ENCODE results near the gene PUS3.
A peak's percentile ranks its signal among the peaks of the same experiment; 100 is the strongest.

Gene PUS3

GRCh38 chr11:125941267-125941618, 38.2 kb upstream of the PUS3 start:
- peak; percentile 41 for DNase-seq

- no peak for DNase-seq
These were observed 37.1 kb upstream of the PUS3 start for GRCh38 chr11:125940145-125940544.

- no peak for DNase-seq
These were observed 36.1 kb upstream of the PUS3 start for GRCh38 chr11:125939081-125939521.

DNA sequence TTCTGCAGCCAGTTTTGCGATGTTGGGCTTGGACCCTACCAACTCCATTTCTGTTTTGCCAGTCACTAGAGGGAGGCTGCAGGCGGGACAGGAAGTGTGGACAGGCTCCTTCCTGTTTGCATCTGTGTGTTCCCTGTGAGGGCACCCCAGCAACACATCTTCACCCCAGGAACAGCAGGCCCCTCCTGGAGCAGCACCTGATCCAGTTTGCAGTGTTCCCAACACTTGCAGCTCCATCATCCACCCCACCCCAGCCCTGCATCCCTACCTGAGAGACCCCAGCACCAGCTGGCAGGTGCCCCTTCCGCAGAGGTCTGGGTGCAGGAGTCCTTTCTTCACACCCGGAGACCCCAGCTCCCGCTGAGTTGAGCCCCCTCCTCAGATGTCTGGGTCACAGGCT, 35.4 kb upstream of the PUS3 start:
- no peak for DNase-seq

GRCh38 chr11:125935618-125936199, 32.7 kb upstream of the PUS3 start:
- no peak for DNase-seq

DNA sequence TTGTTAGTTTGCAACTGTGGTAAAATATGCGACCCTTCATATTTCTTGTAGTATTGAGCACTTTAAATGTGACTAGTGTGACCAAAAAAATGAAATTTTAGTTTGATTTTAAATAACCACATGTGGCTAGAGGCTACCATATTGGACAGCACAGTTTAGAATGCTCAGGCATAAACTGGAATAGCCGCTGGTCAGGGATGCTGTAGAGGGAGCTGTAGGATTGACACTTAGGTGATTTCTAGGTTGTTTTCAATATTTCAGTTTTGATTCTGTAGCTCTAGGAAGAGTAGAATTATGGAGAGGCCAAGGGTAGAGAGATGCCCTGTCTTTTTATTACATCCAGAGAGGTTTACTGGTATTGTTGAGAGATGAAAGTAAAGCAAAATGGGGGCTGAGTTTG, 32.0 kb upstream of the PUS3 start:
- DNase-seq, result peak; percentile 23

- no peak for DNase-seq
These were observed 31.5 kb upstream of the PUS3 start for GRCh38 chr11:125934473-125934872.

DNA sequence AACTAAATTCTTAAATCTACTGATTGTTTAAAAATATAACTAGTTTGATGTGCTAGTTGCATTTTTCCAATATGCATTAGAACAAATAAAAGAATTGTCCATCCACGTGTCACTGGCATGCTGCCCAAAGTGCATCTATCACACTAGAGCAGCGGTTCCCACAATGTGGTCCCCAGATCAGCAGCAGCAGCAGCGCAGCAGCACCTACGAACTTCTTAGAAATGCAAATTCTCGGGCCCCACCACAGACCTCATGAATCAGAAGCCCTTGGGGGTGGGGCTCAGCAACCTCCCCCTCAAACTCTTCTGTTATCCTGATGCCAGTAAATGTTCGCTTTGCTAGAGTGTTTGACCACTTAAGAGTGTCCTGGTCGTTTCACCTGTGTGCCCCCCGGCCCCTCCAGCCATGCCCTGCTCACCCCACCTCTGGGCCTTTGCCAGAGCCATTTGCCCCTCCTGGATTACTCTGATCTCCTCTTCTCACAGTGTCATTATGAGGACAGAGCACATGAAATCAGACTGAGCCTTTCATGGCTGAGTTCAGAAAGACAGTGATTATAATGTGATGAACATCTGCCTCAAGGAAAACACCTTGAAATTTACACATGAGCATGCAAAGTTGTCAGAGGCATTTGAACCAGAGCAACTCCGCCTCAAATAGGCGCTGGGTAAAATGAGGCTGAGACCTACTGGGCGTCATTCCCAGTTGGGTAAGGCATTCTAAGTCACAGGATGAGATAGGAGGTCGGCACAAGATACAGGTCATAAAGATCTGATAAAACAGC, 30.2 kb upstream of the PUS3 start:
- no peak for DNase-seq

DNA sequence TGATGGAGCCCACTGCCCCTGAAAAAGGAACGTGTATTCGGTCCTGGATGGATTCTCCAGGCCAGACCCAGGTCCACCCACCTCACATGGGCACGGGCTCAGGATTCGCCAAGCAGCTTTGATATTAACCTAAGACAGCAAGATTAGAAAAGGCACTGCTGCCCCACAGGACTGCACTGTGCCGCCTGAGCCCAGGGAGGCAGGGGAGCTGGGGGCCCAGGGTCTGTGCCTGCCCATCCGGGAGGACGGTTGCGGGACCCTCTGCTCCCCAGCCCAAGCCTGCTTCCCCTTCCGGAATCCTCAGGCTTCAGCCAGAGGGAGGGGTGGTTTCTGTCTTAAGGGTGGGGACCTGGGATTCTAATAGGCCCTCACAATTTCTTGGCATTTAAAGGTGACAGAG, 29.3 kb upstream of the PUS3 start:
- DNase-seq, result no peak

DNA sequence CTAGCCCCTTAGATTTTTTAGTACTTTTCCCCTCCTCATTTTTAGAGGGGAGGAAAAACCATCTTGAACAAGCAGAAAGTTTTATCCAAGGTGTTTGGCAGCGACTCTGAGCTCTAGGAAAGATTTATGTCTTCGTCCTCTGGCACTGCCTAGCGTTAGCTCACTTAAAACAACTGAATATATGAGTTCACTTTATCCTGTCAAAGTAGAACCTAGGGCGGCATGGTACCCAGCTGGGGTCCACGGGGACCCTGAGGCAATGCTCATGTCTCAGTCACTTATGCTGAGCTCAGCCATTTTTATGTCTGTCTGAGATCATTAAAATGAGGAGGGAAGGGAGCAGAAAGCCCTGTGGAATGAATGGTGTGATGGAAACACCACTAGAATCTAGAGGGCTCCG, 28.7 kb upstream of the PUS3 start:
- no peak for DNase-seq

- DNase-seq, result no peak
These were observed 28.1 kb upstream of the PUS3 start for GRCh38 chr11:125931116-125931515.

GRCh38 chr11:125930076-125930450, 27.1 kb upstream of the PUS3 start:
- no peak for DNase-seq

DNA sequence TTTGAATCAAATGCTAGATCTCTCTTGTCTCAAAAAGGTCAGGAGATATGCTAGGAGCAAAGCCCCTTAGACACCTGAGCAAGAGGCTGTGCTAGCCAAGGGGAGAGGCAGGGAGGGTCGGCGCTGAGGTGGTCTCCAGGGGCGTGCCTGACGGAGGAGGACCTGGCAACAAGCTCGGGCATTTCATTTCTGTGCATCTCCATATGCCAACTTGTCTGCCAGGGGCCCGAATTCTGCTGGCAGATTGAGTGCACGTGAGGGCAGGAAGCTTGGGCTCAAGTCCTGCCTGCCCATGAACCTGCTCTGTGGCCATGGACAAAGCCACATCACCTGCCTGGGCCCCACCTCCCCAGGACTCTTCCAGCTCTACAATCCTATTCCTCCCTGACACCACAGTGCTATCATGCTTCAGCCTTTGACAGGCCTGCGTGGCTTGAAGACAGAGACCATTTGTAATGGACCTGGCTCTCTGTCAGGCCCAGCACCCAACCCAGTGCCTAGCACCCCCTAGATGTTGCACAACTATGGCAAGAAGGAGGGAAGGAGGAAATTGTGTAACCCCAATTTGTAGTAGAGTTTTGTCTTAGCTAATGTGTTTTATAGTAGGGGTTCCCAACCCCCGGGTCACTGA, 26.6 kb upstream of the PUS3 start:
- no peak for DNase-seq

DNA sequence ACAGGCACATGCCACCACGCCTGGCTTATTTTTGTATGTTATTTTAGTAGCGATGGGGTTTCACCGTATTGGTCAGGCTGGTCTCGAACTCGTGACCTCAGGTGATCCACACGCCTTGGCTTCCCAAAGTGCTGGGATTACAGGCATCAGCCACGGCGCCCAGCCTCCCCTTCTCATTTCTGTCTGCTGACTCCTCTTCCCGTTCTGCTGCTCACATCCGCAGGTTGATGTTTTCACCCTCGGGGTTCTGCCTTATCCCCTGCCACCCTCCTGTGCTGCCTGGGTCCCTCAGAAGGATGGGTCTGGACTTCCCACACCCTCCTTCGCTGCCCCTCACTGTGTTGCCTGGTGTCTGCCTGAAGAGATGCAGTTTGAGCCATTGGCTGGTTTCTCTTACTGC, 23.7 kb upstream of the PUS3 start:
- DNase-seq, result no peak

- DNase-seq, result no peak
These were observed 22.8 kb upstream of the PUS3 start for GRCh38 chr11:125925804-125926203.

DNA sequence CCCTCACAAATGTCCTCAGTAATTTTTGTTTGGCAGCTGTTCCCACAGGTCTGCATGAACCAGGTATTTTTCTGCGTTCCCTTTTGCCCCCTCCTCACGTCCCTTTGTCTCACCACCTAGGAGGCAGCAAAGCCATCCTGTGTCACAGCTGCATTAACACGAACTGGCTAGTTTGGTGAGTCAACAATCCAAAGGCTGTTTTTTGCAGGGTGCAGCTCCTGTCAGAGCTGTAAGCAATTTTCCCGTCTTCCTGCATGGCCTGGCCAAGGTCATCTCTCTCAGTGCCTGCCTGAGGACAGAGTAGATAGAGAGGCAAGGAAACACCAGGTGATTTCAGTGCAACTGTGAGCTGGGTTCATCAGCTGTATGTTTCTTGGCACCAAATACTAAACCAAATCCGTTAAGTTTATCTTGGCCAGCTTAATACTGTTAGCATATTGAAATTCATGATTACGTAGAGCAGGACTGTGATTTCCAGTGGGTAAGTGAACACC, 22.3 kb upstream of the PUS3 start:
- no peak for DNase-seq

- DNase-seq, result no peak
These were observed 21.5 kb upstream of the PUS3 start for GRCh38 chr11:125924384-125925007.

- no peak for DNase-seq
These were observed 20.6 kb upstream of the PUS3 start for GRCh38 chr11:125923633-125924032.

DNA sequence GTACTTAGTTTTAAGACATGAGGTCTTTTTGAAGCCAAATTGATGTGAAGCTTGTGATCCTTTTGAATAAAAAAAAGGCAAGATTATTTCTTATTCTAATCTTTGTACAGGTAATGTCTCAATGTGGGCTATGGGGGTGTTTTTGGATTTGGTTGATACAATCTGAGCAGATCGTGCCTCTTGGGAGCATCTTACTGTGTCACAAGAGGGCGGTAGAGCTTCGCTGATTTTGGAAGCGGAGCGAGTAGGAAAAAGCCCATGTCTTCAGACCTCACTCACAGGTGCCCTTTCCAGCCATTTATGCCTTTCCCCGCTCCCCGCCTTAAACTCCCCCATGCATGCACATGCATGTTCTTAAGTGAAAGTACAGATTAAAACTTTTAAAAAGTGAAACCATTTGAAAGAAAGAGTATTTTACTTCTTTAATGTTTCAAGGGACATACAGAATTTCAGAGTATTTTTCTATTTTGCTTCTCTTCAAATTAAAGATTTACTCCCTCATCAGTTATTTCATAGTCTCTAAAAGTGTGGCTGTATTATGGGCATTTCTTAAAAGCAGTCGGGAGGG, 20.1 kb upstream of the PUS3 start:
- DNase-seq, result peak; percentile 89

DNA sequence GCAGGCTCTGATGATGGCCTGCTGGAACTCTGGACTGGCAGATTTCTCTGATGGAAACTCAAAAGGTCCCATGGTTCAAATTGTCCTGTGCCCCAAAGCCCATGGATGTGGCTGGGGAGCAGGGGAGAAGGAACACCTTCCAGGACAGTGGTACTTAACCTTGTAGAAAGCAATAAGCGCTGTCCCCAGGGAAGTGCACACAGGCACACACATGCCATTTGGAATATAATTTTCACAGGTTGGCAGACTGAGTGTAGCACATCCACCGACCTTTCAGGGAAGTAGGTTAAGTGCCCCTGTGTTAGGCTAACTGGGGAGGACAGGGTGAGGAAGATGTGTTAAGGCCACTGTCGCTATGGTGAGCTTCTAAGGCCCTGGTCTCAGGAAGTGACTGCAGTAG, 19.1 kb upstream of the PUS3 start:
- no peak for DNase-seq

GRCh38 chr11:125921042-125921441, 18.0 kb upstream of the PUS3 start:
- DNase-seq, result no peak

DNA sequence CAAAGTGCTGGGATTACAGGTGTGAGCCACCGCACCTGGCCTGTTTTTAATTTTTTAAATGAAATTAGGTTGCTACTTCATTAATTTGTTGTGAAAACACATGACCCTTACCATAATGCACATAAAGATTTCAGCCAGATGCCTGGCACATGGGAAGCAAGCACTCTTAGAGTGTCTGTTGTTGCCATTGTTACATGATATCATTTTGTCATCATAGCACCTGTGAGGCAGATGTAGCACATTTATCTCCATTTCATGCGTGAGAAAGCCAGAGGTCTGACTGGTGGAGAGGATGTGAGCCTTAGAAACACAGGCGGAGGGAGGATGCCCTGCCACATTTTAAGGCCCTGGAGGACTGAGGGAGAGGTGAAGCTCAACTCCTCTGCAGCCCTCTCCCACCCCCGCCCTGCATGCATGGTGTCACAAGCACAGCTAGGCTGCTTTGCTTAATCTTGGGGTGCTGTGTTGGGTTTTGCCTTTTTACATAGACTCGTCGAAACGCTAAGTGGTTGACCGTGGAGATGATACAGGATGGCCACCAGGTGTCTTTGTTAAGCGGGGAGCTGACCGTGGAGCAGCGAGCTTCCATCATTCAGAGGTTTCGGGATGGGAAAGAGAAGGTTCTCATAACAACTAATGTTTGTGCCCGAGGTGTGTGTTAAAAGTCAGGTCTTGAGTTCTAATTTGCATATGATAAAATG, 15.3 kb upstream of the PUS3 start:
- DNase-seq, result peak; percentile 17

Data from DMS53 (cell line).